Measurements from ENCODE around the gene PDE6A. TPM values are rescaled to one million over a fixed set of nuclear protein-coding genes. Genes with fewer than 3 reads are reported as not detected.

PDE6A gene
- total and polyA plus RNA-seq, 9 of the 15 experiments (the other 6 are each of a cell fraction or from before 2014, with no cell fraction given): 0.01 to 0.04 (median 0.01) TPM; not detected in 6

- TF ChIP-seq MIER1 (IDR thresholded peaks at IDR 0.05; ENCODE audit: low read depth): no peak
- TF ChIP-seq VEZF1 (CRISPR knock-in tag; IDR thresholded peaks at IDR 0.05): peak; percentile 22; the same call in 1 of the 2 replicates
- TF ChIP-seq ZBTB2 (IDR thresholded peaks at IDR 0.05): no peak
- TF ChIP-seq THAP7 (CRISPR knock-in tag; IDR thresholded peaks at IDR 0.05): no peak
- no peak for TF ChIP-seq GTF3C2 (IDR thresholded peaks at IDR 0.05; ENCODE audit: borderline replicate concordance, extremely low read depth, insufficient read length)
- no peak for TF ChIP-seq FIP1L1 (IDR thresholded peaks at IDR 0.05; ENCODE audit: low read depth, low read length, poor library complexity, severe bottlenecking)
- peak; percentile 64 for TF ChIP-seq CCNT2 (IDR thresholded peaks at IDR 0.05; ENCODE audit: borderline replicate concordance, extremely low read depth, insufficient read length, low read depth, low read length)
- TF ChIP-seq ZNF696 (CRISPR knock-in tag; conservative IDR thresholded peaks at IDR 0.05): no peak
- TF ChIP-seq FOSL1 (tag; conservative IDR thresholded peaks at IDR 0.05): peak; percentile 63
- peak; percentile 93 for TF ChIP-seq SMARCA4 (IDR thresholded peaks at IDR 0.05)
- peak; percentile 83 for TF ChIP-seq SMARCE1 (IDR thresholded peaks at IDR 0.05)
- TF ChIP-seq MXD1 (CRISPR knock-in tag; IDR thresholded peaks at IDR 0.05; ENCODE audit: borderline replicate concordance, poor library complexity, severe bottlenecking): no peak
- TF ChIP-seq HLTF (IDR thresholded peaks at IDR 0.05): no peak
- TF ChIP-seq MITF (IDR thresholded peaks at IDR 0.05): no peak
- TF ChIP-seq CHAMP1 (IDR thresholded peaks at IDR 0.05): no peak
- no peak for TF ChIP-seq FOXP1 (CRISPR knock-in tag; IDR thresholded peaks at IDR 0.05)
Observed at GRCh38 chr5:149940077-149940574, 4.5 kb downstream of the PDE6A start (continued).
